SIG-M5 (cell line): ENCODE results near the gene MAN2B2.

Experiments
- DNase-seq: peaks from one replicate; lab custom pipeline; 2025; lab: John Stamatoyannopoulos, UW

MAN2B2 gene

DNA sequence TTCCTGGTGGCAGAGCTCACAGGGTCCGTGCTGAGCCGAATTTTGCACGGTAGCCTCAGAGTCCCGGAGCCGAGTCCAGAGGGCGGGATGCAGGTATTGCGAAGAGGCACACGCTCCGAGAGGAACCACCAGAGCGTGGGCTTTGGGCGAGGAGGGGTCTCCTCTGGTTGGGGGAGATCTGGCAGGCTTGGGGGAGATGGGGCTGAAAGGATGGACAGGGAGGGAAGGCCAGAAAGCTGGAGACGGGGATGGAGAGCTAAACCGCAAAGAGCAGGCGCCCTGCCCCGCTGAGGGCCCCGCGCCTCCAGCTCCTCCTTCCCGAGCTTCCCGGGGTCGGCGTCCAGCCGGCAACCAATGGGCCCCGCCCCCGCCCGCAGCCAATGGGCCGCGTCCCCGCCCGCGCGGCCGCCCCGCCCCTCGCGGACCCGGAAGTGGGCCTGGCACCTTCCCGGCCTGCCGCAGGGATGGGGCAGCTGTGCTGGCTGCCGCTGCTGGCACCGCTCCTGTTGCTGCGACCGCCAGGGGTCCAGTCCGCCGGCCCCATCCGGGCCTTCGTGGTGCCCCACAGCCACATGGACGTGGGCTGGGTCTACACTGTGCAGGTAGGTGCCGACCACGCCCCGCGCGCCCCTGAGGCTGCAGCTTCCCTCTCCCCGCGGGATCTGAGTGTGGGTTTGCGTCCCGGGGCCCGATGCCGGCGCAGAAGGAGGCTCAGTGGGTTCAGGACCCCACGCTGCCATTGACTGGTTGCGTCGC, at the start of gene MAN2B2:
TSS of gene MAN2B2 (plus strand) at position 443 of the 756 bp plus-strand sequence. CDS start at position 465, 22 bp downstream.
- no peak for DNase-seq

DNA sequence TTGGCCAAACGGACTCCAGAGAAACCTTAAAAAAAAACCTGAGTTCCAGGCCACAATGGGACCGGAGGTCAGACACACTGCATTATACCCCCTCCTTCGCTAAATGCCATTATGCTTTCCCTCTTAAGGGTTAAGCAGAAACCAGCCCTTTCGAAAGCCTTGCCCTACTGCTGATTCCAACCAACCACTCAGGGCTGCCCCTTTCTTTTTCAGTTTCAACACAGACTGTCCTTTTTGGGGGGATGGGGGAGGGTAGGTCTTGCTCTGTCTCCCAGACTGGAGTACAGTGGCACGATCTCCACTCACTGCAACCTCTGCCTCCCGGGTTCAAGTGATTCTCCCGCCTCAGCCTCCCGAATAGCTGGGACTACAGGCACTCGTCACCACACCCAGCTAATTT, 49.5 kb upstream of the MAN2B2 start:
- no peak for DNase-seq

DNA sequence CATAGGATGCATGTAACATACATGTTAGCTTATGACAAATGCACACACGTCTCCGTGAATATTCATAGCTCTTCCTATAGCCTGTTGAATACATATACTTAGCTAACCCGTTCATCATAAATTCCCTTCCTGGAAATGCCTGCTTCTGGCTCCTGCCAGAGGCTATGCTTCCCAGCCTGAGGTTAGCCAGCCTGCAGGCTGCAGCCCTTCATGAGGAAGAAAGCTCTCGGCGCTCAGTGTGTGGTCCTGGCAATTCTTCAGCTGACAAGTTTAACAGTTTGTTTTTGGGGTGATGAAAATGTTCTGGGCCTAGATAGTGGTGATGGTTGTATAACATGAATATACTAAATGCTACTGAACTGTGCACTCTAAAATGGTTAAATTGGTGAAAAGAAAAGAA, 48.8 kb upstream of the MAN2B2 start:
- DNase-seq, result no peak

DNA sequence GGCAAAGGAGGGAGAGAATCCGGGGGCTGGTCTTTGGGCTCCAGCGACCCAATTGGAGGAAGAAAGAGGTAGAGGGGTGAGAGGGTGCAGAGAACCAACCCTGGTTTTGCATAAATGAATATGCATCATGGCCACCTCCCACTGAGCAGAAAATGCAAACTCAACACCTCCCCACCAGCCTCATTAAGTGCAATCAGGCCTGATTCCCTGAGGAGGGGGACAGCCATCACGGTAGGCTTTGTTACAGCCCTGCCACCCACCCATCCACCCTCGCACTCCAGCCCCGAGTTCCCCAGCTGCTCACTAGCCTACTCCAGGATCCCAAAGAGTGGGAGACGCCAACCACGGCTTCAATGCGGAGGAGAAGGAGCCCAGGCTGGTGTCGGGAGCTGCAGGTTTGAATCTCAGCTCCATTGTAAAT, 48.3 kb upstream of the MAN2B2 start:
- no peak for DNase-seq

DNA sequence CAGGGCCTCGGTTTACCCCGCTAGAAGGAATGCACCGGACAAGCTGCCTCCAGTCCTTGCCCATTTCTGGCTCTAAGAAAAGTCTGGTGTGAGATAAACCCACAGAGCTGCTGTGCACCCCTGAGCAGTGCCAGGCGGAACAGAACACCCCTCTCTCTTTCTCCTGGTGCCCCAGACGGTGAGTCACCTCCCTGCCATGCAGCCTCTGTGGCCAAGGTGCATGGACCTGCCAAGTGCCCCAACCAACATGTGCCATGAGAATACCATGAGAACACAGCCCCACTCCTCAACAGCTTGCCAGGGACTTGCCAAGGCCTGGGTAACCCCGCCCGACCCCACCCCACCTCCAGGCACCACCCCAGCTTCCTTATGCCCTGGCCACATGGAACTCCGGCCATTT, 47.7 kb upstream of the MAN2B2 start:
- no peak for DNase-seq

DNA sequence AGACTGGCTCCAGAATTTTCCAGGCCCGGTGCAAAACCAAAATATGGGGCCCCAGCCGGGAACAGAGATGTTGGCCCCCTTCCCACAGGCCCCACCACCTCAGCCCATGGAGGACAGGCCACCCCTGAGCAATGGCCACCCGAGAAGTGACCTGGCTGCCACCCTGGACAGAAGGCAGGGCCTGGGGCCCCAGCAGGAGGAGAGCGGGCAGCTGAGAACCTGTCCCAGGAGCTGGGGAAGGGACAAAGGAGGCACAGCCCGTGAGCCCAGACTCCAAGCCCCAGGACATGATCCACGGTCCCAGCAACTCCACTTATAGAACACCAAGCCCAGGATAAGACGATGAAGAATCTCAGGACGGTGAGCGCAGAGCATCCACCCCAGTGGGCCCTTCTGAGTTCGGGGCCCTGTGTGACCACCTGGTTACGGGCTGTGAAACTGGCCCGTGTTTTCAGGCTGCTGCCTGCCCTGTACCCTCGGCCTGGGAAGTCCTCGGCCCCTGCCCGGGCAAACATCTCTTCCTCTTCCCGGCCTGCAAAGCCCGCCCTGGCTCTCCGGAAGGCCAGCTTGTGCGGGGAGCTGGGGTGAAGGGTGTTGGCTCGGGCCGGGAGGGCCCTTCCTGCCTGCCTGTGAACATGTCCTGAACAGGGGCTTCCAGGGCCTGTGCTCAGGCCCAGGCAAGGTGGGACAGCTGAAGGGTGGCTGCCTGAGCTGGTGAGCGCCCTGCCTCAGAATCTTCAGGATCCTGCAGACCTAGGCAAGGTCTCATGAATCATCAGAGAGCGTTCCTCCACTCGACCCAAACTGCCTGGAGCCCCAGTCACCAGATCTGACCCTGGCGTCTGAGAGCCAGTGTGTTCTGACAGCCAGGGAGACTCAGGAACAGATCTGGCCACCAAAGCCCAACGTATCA, 47.0 kb upstream of the MAN2B2 start:
- DNase-seq, result no peak

DNA sequence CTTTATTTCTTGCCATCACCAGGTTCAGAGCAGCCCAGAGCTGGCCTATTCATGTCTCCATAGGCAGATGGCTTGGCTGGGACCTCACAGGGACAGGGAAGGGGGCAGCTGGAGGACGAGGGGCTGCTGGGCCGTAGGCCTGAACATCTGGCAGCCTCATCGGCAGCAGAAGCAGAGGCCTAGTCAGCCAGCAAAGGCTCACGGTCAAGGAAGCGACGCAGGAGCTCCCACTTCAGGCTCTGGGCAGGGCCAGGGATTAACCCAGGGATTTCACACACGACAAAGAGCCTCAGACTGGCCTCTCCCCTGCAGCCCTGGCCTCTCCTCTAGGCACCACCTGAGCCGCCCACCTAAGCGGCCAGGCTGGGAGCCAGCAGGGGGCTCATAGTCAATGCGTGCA, 46.0 kb upstream of the MAN2B2 start:
- DNase-seq, result no peak

DNA sequence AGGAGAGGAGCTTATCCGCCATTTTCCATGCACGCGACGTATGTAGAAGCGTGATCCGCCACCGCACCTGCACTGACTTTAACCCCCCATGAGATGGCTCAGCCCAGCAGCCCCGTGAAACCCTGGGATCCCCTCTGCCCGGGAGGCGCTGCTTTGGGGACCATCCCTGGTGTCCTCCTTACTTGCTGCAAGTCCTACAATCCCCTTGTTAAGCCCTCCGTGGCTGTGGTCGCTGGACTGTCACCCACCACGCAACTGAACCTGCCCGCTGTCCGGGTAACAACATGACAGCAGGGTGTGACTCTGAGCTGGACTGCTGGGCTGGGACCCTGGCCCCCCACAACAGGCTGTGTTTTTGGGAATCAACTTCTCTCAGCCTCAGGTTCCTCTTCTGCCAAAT, 44.7 kb upstream of the MAN2B2 start:
- DNase-seq, result no peak

DNA sequence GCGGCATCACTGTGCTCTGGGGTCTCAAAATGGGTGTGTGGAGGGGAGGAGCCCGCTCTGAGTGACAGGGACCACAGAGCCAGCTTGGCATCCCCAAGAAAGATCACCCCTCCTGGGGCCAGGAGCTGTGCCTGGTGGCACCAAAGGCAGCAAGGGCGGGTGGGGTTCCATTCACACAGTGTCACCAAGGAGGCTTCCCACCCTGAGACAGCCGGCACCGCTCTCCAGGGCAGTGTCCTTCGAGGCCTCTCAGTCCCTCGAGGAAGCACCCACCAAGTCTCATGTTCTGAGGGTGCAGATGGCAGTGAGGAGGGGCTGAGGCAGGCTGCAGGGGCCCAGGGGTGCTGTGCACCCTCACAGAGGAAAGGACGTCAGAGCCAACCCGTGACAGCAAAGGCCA, 44.0 kb upstream of the MAN2B2 start:
- no peak for DNase-seq

DNA sequence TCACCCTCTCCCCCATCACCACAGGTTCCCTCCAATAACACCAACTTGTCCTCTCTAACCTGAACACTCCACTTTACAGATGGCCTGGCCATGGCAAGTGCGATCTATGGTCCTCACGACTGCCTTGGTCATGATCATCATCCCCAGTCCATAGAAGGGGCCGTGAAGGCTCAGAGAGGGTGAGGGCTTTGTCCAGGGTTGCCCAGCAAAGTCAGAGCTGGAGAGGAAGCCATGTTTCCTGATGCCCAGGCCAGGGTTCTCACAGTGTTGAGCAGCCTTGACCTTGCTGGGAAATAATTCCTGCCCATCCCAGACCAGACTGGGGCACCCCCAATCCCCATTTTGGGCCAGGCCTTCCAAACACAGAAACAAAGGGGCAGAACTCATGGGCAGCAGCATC, 42.9 kb upstream of the MAN2B2 start:
- DNase-seq, result no peak

DNA sequence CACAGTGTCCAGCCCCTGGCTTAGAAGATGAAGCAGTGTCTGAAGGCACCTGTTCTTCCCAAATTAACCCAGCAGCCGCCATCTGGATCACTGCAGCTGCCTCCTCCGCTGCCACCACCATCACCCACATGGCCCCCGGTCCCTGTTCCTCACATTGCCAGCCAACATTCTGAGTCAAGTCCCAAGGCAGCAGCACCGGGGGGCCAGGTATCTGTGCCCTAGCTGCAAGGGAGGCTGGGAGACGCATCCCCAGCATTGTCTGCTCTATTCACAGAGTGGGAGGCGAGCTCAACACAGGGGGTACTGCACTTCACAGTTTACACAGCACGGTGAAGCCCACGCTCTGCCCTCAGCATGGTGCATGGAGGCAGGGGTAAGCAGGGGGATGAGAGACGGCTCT, 42.3 kb upstream of the MAN2B2 start:
- DNase-seq, result no peak

DNA sequence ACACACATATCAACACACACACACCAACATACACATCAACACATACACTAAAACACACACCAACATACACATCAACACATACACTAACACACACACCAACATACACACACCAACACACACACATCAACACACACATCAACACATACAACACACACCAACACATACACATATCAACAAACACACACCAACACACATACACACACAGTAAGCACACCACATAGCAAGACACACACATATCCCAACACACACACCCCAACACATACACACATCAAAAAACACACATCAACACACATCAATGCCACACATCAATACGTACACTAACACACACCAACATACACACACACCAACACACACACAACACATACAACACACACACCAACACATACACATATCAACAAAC, 40.9 kb upstream of the MAN2B2 start:
- no peak for DNase-seq

DNA sequence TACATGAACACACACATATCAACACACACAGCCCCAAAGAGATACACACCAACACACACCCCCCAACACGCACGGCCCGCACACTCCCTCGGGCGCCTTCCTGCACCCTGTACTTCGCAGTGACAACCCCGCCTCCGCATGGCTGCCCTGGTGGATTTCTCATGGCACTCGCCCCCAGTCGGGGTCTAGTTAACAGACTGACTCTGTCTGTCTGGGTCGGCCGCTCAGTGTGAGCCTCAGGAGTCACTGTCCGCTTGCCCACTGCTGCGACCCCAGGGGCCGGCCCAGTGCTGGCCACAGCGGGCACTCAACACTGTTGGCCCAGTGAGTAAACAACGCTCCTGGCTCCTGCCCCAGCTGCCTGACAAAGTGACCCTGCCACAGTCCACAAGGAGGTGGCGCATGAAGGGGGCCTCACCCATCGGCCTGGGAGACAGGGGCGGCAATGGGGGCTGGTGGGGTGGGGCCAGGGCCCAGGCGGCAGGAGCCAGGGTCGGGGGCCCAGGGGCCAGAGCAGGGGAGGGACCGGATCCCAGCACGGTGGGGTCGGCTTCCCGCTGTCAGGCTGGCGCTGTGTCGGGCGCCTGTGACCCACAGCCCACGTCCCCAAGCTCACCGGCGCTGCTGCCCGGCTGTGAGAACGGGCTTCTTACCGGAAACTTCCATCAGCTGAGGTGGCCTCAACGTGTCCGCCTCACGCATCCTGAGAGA, 40.2 kb upstream of the MAN2B2 start:
- DNase-seq, result no peak

DNA sequence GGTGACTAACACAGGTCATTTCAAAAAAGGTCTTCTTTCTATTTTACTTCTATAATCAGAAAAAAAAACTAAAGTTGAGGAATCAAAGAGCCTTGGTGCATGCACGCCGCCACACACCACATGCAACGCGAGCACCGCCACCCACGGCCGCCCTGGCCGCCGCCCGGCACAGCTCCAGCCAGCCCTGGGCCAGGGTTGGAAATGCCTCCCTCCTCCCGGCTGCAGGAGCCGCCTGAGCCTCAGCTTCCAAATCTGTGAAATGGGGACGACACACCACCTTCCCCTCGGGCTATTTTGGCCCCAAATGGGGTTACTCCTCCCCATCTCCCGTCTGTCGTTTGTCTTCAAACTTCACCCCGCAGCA, 39.7 kb upstream of the MAN2B2 start:
- no peak for DNase-seq

DNA sequence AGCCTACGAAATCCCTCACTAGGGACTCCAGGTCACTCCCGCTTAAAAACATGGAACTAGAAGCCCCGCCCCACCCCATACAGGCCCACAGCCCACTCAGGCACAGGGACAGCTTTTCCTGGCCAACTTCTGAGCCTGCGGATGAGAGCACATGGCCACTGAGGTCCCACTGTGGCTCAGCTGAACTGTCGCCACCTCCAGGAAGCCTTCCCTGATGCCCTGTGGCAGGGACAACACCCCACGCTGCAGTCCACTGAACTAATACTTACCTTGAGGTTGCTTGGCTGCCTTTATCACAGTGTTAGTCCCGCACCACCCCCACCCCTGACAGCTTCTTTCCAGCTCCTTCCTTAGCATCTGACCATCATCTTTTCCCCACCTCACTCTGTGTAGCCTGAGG, 39.3 kb upstream of the MAN2B2 start:
- no peak for DNase-seq

DNA sequence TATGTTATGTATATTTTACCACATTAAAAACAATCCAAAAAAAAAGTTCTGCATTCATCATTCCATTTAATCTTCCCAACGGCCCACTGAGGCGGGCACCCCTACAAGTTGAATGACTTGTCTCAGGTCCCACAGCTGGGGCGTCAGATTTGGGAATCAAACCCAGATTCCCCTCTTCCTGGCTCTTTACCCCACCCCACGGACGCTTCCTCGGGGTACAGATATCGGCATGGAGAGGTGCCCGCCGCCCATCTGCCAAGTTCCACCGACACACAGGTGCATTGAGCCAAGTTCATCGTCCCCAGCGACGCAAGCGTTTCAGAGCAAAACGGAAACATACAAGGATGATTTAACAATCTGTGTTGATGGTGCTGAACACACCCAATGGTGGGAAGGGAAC, 36.9 kb upstream of the MAN2B2 start:
- no peak for DNase-seq

DNA sequence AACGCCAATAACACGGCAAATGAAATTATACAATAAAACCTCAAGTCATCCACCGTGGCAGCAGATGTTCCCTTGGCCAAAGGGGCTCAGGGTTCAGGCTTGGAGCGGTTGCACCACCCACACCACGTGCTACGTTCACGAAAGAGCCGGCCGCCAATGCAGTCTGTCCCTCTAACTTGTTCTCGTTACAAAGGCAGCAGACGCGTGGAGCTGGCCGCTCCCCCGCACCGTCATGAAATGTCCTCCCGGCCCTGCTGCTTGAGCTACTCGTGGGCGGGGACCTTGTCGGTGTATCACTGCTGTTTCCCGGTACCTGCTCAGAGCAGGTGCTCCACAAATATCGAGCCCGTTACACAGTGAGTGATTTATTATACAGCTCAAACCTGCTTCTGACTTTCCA, 36.4 kb upstream of the MAN2B2 start:
- no peak for DNase-seq

DNA sequence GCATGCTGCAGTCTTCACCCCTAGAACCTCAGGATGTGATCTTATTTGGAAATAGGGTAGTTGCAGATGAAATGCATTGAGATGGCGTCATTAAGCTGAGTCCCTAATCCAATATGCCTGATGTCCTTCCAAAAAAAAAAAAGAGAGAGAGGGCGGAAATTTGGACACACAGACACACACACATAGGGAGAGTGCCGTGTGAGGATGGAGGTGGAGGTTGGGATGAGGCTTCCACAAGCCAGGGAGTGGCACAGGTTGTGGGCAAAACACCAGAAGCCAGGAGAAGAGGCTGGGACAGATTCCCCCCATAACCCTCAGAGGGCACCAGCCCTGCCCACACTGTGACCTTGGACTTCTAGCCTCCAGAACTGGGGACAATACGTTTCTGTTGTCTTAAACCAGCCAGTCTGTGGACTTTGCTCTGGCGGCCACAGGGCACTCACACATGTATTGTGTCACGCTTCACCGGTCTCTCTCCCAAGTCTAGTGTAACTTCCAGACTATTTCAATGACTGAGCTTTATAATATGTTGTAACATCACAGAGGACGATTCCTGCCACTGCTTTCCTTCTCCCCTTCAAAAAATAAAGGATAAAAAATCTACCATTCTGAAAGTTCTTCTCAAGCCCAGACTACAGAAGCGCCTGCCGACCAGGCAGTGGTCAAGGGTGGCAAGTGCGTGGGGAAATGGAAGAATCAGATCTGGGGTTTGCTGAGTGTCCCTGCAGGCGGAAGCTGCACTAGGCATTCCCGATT, 35.8 kb upstream of the MAN2B2 start:
- DNase-seq, result no peak

DNA sequence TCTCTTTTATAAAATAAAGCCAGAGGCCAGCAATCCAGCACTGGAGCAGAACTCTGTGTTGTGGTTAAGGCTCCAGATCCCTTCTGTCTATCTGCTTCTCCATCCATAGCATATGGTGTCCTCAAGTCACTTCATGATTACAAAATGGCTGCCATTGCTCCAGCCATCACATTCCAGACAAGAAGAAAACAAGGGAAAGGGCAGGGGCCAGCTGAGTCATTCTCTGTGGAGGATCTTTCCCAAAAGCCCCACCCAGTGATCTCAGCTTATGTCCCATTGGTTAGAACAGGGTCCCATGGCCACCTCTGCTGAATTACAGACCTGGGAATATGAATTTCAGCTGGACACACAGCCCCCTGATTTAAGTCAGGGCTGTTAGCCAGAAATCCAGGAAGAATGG, 34.1 kb upstream of the MAN2B2 start:
- no peak for DNase-seq

DNA sequence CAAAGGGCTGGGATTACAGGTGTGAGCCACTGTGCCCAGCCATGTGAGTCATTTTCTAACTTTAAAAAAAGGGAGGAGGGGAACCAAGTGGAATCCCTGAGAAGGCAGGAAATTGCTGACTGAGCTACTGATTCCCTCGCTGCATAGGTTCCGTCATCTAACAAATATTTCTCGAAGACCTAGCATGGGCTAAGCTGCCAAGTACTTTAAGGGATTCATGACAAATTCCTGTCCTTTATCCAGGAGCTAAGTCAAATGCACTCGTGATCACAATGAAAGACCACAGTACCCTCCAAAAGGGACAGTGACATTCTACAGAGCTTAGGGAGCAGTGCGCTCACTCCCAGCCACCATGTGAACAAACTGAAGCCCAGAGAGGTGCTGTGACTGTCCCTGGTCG, 33.2 kb upstream of the MAN2B2 start:
- no peak for DNase-seq

DNA sequence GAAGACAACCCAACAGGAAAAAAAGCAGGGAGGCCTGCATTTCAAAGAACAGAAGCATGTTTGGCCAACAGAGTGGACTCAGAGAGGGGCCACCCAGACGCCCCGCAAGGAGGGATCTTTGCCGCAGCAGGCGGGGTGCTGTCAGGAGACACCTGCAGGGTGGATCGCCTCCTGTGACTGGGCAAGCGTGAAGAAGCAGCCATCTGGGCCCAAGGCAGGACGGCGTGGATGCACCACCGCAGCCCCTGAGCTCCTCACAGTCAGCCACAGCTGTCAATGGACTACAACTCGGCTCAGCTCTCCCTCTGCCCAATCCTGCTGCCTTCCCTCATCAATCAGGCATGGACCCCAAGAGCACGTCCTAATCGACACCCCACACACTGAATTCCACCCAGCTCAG, 32.0 kb upstream of the MAN2B2 start:
- no peak for DNase-seq

DNA sequence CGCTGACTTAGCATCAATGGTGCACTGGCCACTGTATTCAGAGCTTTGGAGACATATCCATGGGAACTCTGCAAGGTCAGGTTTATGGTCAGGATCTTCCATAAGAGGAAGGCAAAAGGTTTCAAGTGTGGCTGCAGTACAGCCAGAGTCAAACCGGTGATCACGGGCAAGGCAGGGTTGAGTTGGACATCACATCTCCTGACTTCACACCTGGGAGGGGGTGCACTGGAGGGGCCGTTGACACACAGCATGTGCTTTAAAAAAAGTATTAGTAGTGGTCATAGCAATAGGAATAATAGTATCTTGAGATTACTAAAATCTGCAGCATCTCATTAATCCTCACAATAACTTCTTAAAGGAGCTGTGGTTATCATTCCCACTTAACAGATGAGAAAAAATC, 28.9 kb upstream of the MAN2B2 start:
- no peak for DNase-seq
